ENCODE measurements around the gene SPAG5.

SPAG5 gene

DNA sequence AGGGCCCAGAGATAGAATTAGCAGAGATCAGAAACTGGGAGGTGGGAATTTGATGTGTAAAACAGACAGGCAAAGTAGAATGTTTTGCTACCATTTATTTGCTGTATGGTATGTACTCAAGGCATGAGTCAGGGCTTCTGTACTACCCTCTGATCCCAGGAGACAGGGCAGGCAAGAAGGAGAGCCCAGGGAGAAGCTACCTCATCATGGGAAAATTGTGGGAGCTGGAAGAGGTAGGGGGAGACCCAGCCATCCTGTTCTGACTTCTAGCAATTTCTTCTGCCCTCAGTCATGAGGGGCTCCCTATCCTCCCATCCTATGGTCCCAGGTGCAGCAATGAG is 25.8 kb downstream of the SPAG5 start:
- Mint-ChIP-seq H3K4me3 (peak overlapping the region in 2 of 3 experiments; percentile 14 to 94), H3K27ac (no peak overlapping the region), H3K4me1 (peaks cover 27% of the 10 kb centered on the region), H3K36me3 (ENCODE audit: low read depth) (peaks cover 13% of the 10 kb centered on the region), H3K27me3 (ENCODE audit: low read depth) (no peaks in the 10 kb centered on the region), H3K9me3 (no peaks in the 10 kb centered on the region)
- TF ChIP-seq CTCF (IDR thresholded peaks at IDR 0.05; ENCODE audit: unreplicated experiment in 3 of 3) = no peak

- H3K4me1 Mint-ChIP-seq = peaks cover 27% of the 10 kb centered on the region
- peak overlapping the region; percentile 94 to 99 (median 97) for H3K4me3 Mint-ChIP-seq
- TF ChIP-seq CTCF (IDR thresholded peaks at IDR 0.05; ENCODE audit: unreplicated experiment in 3 of 3) = no peak
These were observed 26.4 kb downstream of the SPAG5 start for GRCh38 chr17:28572259-28573039.

GRCh38 chr17:28571361-28572122 is 27.3 kb downstream of the SPAG5 start, which contains the start of gene PIGS:
Gene PIGS, minus strand, starts transcription at chr17:28571524. Its CDS starts 28 bp downstream, at chr17:28571496.
- Mint-ChIP-seq H3K4me1 (peaks cover 27% of the 10 kb centered on the region), H3K27me3 (ENCODE audit: low read depth) (no peaks in the 10 kb centered on the region), H3K4me3 (peak within 1 kb of the TSS; percentile 94 to 99 (median 97)), H3K9me3 (no peaks in the 10 kb centered on the region), H3K27ac (peak within 1 kb of the TSS; percentile 45 to 73 (median 66)), H3K36me3 (ENCODE audit: low read depth) (peaks cover 18% of the 10 kb centered on the region)
- TF ChIP-seq CTCF (IDR thresholded peaks at IDR 0.05; ENCODE audit: unreplicated experiment in 3 of 3) = no peak

More at GRCh38 chr17:28572259-28573039, 26.4 kb downstream of the SPAG5 start:
- H3K9me3 Mint-ChIP-seq = no peaks in the 10 kb centered on the region
- peaks cover 17% of the 10 kb centered on the region for H3K36me3 Mint-ChIP-seq (ENCODE audit: low read depth)
- no peaks in the 10 kb centered on the region for H3K27me3 Mint-ChIP-seq (ENCODE audit: low read depth)
- no peak overlapping the region for H3K27ac Mint-ChIP-seq

DNA sequence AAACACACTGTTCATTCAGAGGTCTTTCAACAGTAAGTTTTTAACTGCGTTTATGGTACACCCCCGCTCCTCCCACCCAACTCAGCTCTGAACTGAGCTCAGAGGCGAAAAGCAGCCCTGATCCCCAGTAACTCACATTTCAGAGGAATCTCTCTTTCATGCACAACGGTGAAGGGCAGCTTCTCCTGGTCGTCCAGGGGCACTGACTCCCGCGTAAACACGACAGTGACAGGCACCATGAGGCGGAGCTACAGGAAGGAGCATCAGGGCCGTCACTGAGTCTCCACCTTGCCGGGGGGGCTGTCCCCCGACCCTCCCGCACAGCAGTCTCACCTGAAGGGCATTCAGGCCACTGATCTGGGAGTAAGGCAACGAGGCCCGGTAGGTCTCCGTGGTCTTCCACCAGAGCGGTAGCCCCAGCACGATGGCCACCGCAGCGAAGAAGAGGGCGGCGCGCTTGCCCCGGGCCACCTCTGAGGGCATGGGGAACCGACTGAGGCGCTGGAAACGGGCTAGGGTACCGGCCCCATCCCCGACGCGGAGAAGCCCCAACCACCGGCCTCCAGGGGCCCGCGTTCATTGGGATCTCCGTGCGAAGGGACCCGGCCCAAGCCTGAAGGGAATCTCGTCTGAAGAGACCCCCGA is 28.0 kb downstream of the SPAG5 start:
- peak overlapping the region; percentile 94 to 99 (median 97) for H3K4me3 Mint-ChIP-seq
- H3K9me3 Mint-ChIP-seq = no peaks in the 10 kb centered on the region
- H3K4me1 Mint-ChIP-seq = peaks cover 22% of the 10 kb centered on the region
- no peak for TF ChIP-seq CTCF (IDR thresholded peaks at IDR 0.05; ENCODE audit: unreplicated experiment in 3 of 3)
- peaks cover 18% of the 10 kb centered on the region for H3K36me3 Mint-ChIP-seq (ENCODE audit: low read depth)
- peak overlapping the region; percentile 45 to 73 (median 66) for H3K27ac Mint-ChIP-seq
- no peaks in the 10 kb centered on the region for H3K27me3 Mint-ChIP-seq (ENCODE audit: low read depth)

GRCh38 chr17:28569446-28569845 is 29.4 kb downstream of the SPAG5 start:
- Mint-ChIP-seq H3K36me3 (ENCODE audit: low read depth) (peaks cover 18% of the 10 kb centered on the region), H3K27me3 (ENCODE audit: low read depth) (no peaks in the 10 kb centered on the region), H3K27ac (no peak overlapping the region), H3K4me3 (peak overlapping the region; percentile 94 to 99 (median 97)), H3K9me3 (no peaks in the 10 kb centered on the region), H3K4me1 (peaks cover 22% of the 10 kb centered on the region)
- TF ChIP-seq CTCF (IDR thresholded peaks at IDR 0.05; ENCODE audit: unreplicated experiment in 3 of 3) = no peak

Measured in nephron (organoid).